HL-60 (cell line): ENCODE results near the gene VIPR2.

Source experiments
- DNase-seq, 2 experiments: peaks; one replicate each; pipeline ENCODE4 v3.0.0-alpha.2; 2010 to 2020; ENCODE audit warnings: low read depth in 1 of 2, low spot score in 1 of 2
- H3K27ac ChIP-seq: fragments of 250-450 bp; sonication (Bioruptor Pico); replicated peaks from 2 replicates; pipeline ENCODE4 v1.5.1; 2020; ENCODE audit warnings: mild to moderate bottlenecking, moderate library complexity
- H3K27me3 ChIP-seq: fragments of 250-450 bp; sonication (Bioruptor Pico); 2 replicates; pipeline ENCODE4 v1.5.1; 2021; ENCODE audit warnings: mild to moderate bottlenecking, moderate library complexity; ENCODE audit not compliant: insufficient read depth, poor library complexity, severe bottlenecking
- H3K4me3 ChIP-seq: replicated peaks from 2 replicates; pipeline ENCODE4 v1.5.1; 2011; ENCODE audit warnings: mild to moderate bottlenecking, control low read depth, low read length; ENCODE audit not compliant: insufficient read depth
- CTCF ChIP-seq: IDR thresholded peaks from one replicate; pipeline ENCODE4 v1.5.1; 2011; ENCODE audit warnings: low read length, control low read depth, inconsistent platforms; ENCODE audit not compliant: insufficient read depth
- GABPA ChIP-seq: IDR thresholded peaks from 2 replicates; pipeline ENCODE4 v1.6.1; 2012; ENCODE audit warnings: low read depth
- POLR2AphosphoS5 ChIP-seq: IDR thresholded peaks from 2 replicates; pipeline ENCODE4 v1.6.1; 2012; ENCODE audit warnings: low read depth
- REST ChIP-seq: IDR thresholded peaks from 2 replicates; pipeline ENCODE4 v1.6.1; 2012; ENCODE audit warnings: low read depth; ENCODE audit not compliant: insufficient replicate concordance
- SPI1 ChIP-seq: IDR thresholded peaks from 2 replicates; pipeline ENCODE4 v1.6.1; 2012; ENCODE audit warnings: low read depth, mild to moderate bottlenecking, borderline replicate concordance

VIPR2 gene

GRCh38 chr7:159026271-159027055 is 118.2 kb downstream of the VIPR2 start:
- DNase-seq: no peak
- Histone ChIP-seq H3K27me3 (peaks cover 12% of the 10 kb centered on the region), H3K4me3 (no peak overlapping the region), H3K27ac (no peak overlapping the region)
- TF ChIP-seq POLR2AphosphoS5: no peak
- TF ChIP-seq SPI1: no peak
- TF ChIP-seq GABPA: no peak
- TF ChIP-seq CTCF: no peak
- no peak for TF ChIP-seq REST

GRCh38 chr7:159025161-159025779 is 119.4 kb downstream of the VIPR2 start:
- TF ChIP-seq REST: no peak
- TF ChIP-seq SPI1: no peak
- no peak for TF ChIP-seq GABPA
- no peak for TF ChIP-seq POLR2AphosphoS5
- TF ChIP-seq CTCF: no peak
- H3K4me3 ChIP-seq: no peak overlapping the region
- H3K27me3 ChIP-seq: peaks cover 5% of the 10 kb centered on the region
- no peak overlapping the region for H3K27ac ChIP-seq
- no peak for DNase-seq

GRCh38 chr7:159024280-159024951 is 120.3 kb downstream of the VIPR2 start:
- TF ChIP-seq POLR2AphosphoS5 (no peak), REST (no peak), CTCF (no peak), GABPA (no peak), SPI1 (no peak)
- Histone ChIP-seq H3K4me3 (no peak overlapping the region), H3K27ac (no peak overlapping the region), H3K27me3 (peaks cover 5% of the 10 kb centered on the region)
- DNase-seq: no peak
